DND-41 (cell line): ENCODE data around the gene RSPO3.

ENCODE experiments used
- EZH2 ChIP-seq: IDR thresholded peaks from 3 replicates; pipeline ENCODE4 v1.6.1; 2012; ENCODE audit warnings: borderline replicate concordance, low read depth, mild to moderate bottlenecking, moderate library complexity, low read length, inconsistent platforms; ENCODE audit not compliant: severe bottlenecking
- TF ChIP-seq, protein P1 (sequence below): IDR thresholded peaks from 2 replicates; pipeline ENCODE4 v1.5.1; 2012; ENCODE audit warnings: borderline replicate concordance, low read length, moderate library complexity, mild to moderate bottlenecking; ENCODE audit not compliant: poor library complexity, severe bottlenecking; ENCODE audit errors: extremely low read depth

DNA sequence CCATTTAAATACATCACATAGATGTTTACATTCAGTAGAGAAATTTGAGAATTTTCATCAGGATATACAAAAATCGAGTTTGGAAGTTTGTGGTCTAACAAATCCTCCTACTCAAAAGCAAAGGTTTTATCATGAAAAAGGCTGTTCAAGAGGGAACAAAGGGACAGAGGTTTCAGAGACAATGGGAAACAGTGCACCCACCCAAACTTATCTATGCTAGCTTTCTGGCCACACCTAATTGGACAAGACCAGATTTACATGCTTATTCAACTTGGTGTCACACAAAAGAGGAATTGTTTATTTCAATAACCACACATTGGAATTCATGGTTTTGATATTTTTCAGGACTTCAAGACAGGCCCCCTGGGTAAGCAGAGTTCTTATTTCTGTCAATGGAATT lies 28.4 kb upstream of the RSPO3 start:
- TF ChIP-seq, protein P1, sequence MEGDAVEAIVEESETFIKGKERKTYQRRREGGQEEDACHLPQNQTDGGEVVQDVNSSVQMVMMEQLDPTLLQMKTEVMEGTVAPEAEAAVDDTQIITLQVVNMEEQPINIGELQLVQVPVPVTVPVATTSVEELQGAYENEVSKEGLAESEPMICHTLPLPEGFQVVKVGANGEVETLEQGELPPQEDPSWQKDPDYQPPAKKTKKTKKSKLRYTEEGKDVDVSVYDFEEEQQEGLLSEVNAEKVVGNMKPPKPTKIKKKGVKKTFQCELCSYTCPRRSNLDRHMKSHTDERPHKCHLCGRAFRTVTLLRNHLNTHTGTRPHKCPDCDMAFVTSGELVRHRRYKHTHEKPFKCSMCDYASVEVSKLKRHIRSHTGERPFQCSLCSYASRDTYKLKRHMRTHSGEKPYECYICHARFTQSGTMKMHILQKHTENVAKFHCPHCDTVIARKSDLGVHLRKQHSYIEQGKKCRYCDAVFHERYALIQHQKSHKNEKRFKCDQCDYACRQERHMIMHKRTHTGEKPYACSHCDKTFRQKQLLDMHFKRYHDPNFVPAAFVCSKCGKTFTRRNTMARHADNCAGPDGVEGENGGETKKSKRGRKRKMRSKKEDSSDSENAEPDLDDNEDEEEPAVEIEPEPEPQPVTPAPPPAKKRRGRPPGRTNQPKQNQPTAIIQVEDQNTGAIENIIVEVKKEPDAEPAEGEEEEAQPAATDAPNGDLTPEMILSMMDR: no peak
- TF ChIP-seq EZH2: no peak
